ENCODE data around the gene MGAT4B. TPM values are rescaled to one million over a fixed set of nuclear protein-coding genes. Genes with fewer than 3 reads are reported as not detected.
"Not testable (repeated sequence)": the region's sequence is repeated elsewhere in the genome, so short reads cannot be mapped to it uniquely, and the experiment has no call there.

Gene MGAT4B
- total RNA-seq, 3 donors from 2014 or later, result 43.6 to 63.7 (median 54.5) TPM

DNA sequence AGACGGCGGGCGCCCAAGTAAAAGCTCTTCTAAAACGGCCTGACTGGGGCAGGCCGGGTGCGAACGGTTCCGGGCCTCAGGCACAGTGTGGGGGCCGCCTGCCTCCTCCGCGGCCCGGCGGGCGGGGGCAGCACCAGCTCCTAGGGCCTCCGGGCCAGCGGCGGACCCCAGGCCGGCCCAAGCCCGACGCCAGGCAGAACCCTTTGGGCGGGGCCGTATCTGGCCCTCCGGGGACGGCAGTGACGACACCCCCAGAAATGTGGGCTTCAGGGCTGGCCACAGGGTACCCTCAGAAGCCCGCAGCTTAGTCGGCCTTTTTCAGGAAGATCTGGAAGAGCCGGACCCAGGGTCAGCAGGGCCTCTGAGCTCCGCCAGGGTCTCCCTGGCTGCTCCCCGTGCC, 8.9 kb downstream of the MGAT4B start:
- no peak for DNase-seq
- no peak for ATAC-seq
- Mint-ChIP-seq H3K9me3 (no peaks in the 10 kb centered on the region), H3K4me1 (ENCODE audit: low read depth) (peaks cover 37% of the 10 kb centered on the region), H3K36me3 (ENCODE audit: insufficient read depth) (peaks cover 10% of the 10 kb centered on the region), H3K27me3 (ENCODE audit: low read depth) (no peaks in the 10 kb centered on the region), H3K4me3 (no peak overlapping the region)

DNA sequence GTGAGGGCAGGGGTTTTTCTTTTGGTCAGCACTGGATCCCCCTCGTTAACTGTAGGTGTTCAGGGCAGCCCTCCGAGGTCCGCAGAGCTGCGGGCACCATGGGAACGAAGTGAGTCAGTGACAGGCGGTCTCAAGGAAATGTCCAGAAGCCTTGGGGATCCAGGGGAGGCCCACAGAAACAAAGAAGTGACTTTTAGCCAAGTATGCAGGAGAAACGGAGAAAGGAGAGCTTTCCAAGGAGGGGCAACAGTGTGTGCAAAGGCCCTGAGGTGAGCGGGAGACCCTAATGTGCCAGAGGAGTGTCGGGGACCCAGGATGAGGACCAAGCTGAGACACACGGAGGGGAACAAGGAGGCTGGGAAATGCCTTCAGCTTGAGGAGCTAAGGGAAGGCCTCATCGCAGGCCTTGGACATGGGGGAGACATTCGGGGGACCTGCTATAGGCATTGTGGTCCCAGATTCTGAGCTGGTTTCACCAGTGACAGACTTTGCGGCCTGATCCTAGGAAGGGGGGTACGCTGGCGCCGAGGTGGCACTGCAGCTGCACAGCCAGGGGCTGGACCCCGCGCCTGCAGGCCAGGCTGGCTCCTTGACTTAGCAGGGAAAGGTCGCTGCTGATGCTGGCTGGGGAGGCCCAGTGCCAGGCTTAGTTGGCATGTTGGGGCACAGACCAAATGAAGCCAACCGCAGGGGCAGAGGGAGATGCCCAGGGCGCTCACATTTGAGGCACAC, 9.6 kb downstream of the MGAT4B start:
- H3K9me3 Mint-ChIP-seq, result no peaks in the 10 kb centered on the region
- no peak for DNase-seq
- no peak for ATAC-seq
- peaks cover 31% of the 10 kb centered on the region for H3K4me1 Mint-ChIP-seq (ENCODE audit: low read depth)
- H3K4me3 Mint-ChIP-seq, result peak overlapping the region; percentile 56
- H3K27me3 Mint-ChIP-seq (ENCODE audit: low read depth), result no peaks in the 10 kb centered on the region
- peaks cover 10% of the 10 kb centered on the region for H3K36me3 Mint-ChIP-seq (ENCODE audit: insufficient read depth)

DNA sequence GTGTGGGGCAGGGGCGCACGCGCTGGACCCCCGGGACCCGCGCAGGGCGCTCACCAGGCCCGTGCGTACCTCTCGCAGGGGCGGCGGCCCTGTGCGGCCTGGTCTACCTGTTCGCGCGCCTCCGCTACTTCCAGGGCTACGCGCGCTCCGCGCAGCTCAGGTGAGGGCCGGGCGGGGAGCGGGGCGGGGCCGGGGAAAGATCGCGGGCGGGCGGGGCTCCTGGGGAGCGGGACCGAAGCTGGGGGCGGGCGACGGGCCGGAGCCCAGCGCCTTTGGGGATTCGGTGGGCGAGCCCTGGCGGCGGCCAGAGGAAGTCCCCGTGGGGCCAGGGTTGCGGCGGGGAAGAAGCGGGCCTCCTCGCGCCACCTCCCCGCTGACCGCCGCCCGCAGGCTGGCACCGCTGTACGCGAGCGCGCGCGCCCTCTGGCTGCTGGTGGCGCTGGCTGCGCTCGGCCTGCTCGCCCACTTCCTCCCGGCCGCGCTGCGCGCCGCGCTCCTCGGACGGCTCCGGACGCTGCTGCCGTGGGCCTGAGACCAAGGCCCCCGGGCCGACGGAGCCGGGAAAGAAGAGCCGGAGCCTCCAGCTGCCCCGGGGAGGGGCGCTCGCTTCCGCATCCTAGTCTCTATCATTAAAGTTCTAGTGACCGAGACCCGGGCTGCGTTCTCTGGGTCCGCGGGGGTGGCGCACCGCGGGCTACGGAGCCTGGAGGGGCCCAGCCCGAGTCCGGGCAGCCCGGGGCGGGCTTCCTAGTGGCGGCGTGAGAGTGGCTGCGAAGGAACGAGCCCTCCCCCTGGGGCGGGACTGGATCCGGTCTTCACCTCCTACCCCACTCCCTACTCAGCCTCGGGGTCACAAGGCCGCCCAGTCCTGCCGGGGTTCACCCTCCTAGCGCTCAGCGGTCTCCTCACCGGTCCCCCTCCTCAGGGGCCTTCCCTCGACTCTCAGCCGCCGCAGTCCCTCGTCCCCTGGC, 10.5 kb downstream of the MGAT4B start:
- peak overlapping the region; percentile 56 for H3K4me3 Mint-ChIP-seq
- DNase-seq, result peak; percentile 62
- H3K9me3 Mint-ChIP-seq, result no peaks in the 10 kb centered on the region
- H3K27me3 Mint-ChIP-seq (ENCODE audit: low read depth), result no peaks in the 10 kb centered on the region
- ATAC-seq, result peak; percentile 74 to 78
- H3K4me1 Mint-ChIP-seq (ENCODE audit: low read depth), result peaks cover 27% of the 10 kb centered on the region
- peaks cover 8% of the 10 kb centered on the region for H3K36me3 Mint-ChIP-seq (ENCODE audit: insufficient read depth)

DNA sequence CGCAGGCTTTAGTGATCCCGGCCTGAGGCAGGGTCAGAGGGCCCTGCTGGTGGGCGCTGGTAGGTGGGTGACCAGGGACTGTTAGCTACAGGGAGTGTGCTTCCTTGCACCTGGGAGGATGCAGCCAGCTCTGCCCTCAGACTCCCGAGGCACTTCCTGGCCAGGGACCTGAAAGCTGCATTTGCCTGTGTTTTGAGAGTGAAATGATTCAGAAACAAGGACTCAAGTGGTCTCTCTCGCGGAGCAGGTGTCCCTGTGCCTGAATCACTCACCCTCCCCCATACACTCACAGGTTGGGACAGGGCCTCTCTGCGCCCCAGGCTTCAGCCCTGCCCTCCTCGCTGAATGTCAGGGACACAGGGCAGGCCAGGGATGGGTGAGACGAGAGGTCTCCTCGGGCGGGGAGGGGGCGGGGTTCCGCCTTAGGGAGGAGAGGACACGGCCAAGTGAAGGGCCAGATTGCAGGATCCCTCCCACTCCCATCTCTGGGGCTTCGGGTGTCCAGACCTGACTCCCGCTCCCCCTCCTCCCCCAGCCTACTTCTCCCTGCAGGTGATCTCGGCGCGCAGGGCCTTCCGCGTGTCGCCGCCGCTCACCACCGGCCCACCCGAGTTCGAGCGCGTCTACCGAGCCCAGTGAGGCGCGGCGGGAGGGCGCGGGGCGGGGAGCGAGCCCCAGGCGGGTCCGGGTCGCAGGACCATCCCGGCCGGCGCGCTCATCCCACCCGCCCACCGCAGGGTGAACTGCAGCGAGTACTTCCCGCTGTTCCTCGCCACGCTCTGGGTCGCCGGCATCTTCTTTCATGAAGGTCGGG, 11.4 kb downstream of the MGAT4B start:
- ATAC-seq (peak; percentile 4 to 5), DNase-seq (no peak)
- Mint-ChIP-seq H3K4me3 (peak overlapping the region; percentile 50), H3K36me3 (ENCODE audit: insufficient read depth) (peaks cover 8% of the 10 kb centered on the region), H3K27me3 (ENCODE audit: low read depth) (no peaks in the 10 kb centered on the region), H3K4me1 (ENCODE audit: low read depth) (peaks cover 27% of the 10 kb centered on the region), H3K9me3 (no peaks in the 10 kb centered on the region)

DNA sequence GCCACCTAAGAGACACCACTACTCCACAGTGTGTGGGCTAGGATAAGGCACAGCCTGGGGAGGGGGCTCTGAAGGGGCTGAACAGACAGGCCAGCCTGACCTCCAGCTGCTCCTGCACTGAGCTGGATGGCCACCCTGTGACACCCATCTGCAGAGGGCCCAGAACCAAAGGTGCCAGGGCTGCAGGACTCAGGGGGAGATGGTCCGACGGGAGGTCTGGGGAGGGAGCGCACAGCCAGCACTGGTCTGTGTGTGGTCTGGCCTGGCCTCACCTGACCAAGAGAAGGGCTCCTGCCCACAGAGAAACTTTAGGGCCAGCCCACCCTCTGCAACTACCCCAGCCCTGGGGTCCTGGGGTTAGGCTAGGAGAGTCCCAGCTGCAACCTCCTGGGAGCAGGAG, 12.1 kb downstream of the MGAT4B start:
- Mint-ChIP-seq H3K4me1 (ENCODE audit: low read depth) (peaks cover 27% of the 10 kb centered on the region), H3K9me3 (no peaks in the 10 kb centered on the region), H3K4me3 (peak overlapping the region; percentile 50), H3K27me3 (ENCODE audit: low read depth) (no peaks in the 10 kb centered on the region), H3K36me3 (ENCODE audit: insufficient read depth) (peaks cover 4% of the 10 kb centered on the region)
- DNase-seq, result no peak
- ATAC-seq, result no peak

DNA sequence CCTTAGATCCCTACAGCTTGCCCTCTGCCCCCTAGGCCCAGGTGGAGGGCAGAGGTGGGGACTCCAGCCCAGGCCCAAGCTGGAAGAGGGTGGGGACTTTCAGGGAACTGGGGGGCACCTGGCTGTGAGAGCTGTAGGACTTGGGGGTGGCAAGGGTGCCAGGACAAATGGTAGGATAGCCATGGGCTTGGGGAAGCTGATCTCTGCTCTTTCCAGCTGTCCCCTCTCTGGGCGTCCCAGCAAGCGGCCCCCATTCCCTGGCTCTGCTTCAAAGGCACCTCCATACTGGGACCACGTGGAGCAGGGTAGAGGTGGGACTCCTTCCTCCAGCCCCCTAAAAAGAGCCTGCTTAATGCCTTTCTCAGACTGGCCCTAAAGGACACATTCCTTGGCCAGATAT, 12.5 kb downstream of the MGAT4B start:
- H3K4me3 Mint-ChIP-seq, result no peak overlapping the region
- H3K9me3 Mint-ChIP-seq, result no peaks in the 10 kb centered on the region
- DNase-seq (no peak), ATAC-seq (no peak)
- H3K4me1 Mint-ChIP-seq (ENCODE audit: low read depth), result peaks cover 27% of the 10 kb centered on the region
- H3K36me3 Mint-ChIP-seq (ENCODE audit: insufficient read depth), result peaks cover under 1% of the 10 kb centered on the region
- no peaks in the 10 kb centered on the region for H3K27me3 Mint-ChIP-seq (ENCODE audit: low read depth)

DNA sequence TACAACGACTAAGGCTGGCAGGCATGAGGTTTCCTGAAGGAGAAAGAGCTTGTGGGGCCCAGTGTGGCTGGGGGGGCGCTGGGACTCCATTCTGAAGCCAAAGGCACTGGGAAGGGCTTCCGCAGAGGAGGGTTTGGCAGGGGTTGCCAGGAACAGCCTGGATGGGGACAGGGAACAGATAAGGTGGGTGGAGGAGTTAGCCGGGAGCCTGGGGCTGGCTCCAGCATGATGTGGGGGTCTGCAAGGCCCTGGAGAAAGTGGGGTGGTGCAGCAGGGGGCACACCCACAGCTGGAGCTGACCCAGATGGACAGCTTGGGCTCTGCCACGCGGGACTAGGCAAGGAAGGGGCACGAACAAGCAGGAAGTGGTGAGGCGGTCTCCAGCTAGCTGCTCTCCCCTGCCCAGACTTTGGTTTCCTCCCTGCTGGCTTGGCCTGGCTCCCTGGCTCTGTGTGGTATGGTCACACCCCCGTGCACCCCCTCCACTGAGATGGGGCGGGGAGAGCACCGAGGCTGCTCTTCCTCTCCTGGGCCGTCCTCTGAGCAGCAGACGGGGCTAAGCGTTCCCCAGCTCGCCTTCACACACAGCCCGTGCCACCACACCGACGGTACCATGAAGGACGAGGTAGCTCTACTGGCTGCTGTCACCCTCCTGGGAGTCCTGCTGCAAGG, 13.1 kb downstream of the MGAT4B start, which contains the start of gene LTC4S:
Gene LTC4S (plus strand): TSS at position 519 of the 672 bp plus-strand sequence. CDS start 95 bp downstream, at position 614.
- Mint-ChIP-seq H3K27me3 (ENCODE audit: low read depth) (no peaks in the 10 kb centered on the region), H3K4me3 (peak within 1 kb of the TSS; percentile 50), H3K4me1 (ENCODE audit: low read depth) (peaks cover 27% of the 10 kb centered on the region), H3K9me3 (no peaks in the 10 kb centered on the region), H3K36me3 (ENCODE audit: insufficient read depth) (no peaks in the 10 kb centered on the region)
- DNase-seq, result no peak
- ATAC-seq, result peak; percentile 16 to 23

DNA sequence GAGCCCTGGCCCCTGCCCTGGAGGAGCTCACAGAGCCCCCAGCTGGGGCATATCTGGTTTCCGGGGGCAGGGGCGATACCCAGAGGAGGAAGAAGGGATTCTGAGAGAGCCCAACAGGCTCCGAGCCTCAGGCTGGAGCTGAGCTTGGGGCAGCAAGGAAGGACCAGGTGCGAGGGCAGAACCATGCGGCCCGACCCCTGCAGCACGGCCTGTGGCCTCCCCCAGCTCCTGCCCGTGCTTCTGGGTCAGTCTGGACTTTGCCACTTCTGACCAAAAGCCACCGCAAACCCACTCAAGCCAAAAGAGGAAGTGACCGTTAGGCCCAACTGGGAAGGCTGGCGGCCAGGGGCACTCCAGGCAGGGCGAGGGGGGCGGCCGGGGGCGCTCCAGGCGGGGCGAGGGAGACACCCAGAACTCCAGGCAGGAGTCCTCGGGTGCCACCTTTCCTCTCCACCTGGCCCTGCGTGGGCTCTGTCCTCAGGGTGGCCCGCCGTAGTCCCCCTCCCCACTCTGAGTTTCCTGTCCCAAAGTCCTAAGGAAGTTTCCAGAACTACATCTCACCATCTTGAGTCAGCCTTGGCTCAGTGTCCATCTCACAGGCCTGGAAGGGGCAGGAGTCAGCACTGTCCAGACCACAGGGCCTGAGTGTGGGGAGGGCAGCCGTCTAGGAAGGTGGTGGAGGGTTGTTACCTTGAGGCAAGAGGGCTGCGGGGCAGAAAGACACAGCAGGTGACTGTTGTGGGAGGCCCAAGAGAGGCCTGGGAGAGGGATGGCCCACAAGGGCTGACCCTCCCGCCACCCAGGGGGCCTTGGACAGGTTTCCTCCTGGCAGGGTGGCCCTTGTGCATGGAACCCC, 13.8 kb downstream of the MGAT4B start:
- ATAC-seq, result no peak
- Mint-ChIP-seq H3K27me3 (ENCODE audit: low read depth) (no peaks in the 10 kb centered on the region), H3K4me3 (no peak overlapping the region), H3K36me3 (ENCODE audit: insufficient read depth) (no peaks in the 10 kb centered on the region), H3K4me1 (ENCODE audit: low read depth) (peaks cover 27% of the 10 kb centered on the region), H3K9me3 (no peaks in the 10 kb centered on the region)
- no peak for DNase-seq

DNA sequence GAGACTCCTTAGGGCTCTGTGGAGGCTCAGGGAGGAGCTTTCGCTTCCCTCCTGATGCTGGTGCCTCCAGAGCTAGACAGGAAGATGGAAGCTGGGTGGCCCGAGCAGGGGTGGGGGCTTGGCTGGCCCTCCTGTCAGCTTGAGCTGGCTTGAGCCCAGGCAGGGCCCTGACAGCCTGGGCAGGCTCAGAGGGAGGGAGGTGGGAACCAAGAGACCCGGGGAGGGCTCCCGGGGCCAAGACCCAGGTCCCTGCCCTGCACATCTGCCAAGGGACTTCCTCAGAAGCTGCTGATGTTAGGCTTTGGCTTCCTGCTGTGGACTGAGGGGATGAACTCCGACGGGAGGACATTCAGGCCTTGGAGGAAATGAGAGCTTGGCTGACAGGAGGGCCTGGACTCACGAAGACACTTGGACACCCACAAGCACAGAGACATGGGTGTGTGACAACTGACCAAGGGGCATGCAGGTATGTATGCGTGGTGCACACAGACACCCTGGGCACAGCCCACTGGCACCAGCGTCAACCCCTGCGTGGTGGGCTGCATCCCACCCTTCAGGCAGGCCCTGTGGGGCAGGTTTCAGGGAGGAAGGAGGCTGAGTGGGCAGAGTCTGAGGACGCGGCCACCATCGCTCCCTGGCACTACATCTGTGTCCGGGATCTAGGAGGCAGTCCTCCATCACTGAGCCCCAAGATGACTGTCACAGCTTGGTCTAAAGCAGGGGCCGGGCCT, 14.6 kb downstream of the MGAT4B start:
- H3K9me3 Mint-ChIP-seq, result no peaks in the 10 kb centered on the region
- ATAC-seq (no peak), DNase-seq (no peak)
- H3K36me3 Mint-ChIP-seq (ENCODE audit: insufficient read depth), result no peaks in the 10 kb centered on the region
- H3K4me1 Mint-ChIP-seq (ENCODE audit: low read depth), result peaks cover 26% of the 10 kb centered on the region
- H3K4me3 Mint-ChIP-seq, result no peak overlapping the region
- H3K27me3 Mint-ChIP-seq (ENCODE audit: low read depth), result no peaks in the 10 kb centered on the region

DNA sequence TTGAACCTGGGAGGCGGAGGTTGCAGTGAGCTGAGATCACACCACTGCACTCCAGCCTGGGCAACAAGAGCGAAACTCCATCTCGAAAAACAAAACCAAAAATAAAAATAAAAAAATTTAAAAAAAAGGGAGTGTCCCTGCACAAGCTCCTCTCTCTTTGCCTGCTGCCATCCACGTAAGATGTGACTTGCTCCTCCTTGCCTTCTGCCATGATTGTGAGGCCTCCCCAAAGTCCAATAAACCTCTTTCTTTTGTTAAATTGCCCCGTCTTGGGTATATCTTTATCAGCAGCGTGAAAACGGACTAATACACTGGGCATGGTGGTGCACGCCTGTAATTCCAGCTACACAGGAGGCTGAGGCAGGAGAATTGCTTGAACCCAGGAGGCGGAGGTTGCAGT, 17.4 kb downstream of the MGAT4B start:
- DNase-seq; H3K4me3 Mint-ChIP-seq; H3K36me3 Mint-ChIP-seq (ENCODE audit: insufficient read depth); H3K27me3 Mint-ChIP-seq (ENCODE audit: low read depth); ATAC-seq; H3K9me3 Mint-ChIP-seq: not testable (repeated sequence)
- H3K4me1 Mint-ChIP-seq (ENCODE audit: low read depth), result peaks cover 12% of the 10 kb centered on the region

DNA sequence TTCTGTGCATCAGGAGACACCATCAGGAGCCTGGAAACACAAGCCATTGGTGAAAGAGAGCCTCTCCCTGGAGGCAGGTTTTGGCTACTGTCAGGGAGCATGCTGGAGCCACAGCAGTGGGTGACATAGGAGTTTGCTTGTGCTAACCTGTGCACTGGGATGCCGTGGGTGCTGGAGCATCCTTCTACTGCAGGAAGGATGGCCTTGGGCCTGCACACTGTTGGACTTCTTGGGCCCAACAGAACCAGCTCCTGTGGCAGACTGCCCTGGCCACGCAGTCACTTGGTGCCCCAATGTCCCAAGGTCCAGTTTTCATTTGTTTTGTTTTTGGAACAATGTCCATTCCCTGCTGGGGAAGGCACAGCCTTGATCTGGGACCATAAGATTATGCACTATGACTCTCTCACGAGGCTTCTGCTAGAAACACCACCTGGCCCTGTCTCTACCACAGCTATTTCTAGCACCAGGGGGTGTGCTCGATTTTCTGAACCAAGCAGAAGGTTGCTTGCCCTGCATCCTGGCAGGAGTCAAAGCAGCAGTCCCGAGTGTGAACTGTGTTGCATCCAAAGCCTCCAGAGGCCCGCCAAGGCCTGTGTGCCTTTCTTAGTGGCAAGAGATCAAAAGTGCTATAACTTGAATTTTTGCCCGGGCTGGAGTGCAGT, 18.3 kb downstream of the MGAT4B start:
- Mint-ChIP-seq H3K36me3 (ENCODE audit: insufficient read depth) (no peaks in the 10 kb centered on the region), H3K4me1 (ENCODE audit: low read depth) (peaks cover 3% of the 10 kb centered on the region), H3K27me3 (ENCODE audit: low read depth) (no peaks in the 10 kb centered on the region), H3K4me3 (no peak overlapping the region), H3K9me3 (no peaks in the 10 kb centered on the region)
- no peak for ATAC-seq
- no peak for DNase-seq

DNA sequence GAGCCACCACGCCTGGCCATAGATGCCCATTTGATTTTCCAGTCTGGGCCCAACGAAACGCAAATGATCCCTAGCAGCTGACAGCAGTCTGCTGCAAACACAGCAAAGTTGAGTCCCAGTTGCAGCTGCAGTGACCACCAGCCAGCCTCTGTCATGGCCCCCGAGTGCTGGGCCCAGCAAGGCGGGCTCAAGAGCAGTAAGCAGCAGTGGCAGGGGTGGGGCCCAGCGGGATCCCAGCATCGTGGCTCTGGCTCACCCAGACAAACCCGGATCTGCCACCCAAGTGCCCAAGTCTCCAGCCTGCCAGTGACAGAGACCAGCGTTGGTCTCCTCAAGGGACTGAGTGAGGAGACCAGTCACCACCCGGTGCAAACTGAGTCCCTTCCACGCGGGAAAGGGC, 19.8 kb downstream of the MGAT4B start:
- DNase-seq, result no peak
- ATAC-seq, result no peak
- H3K27me3 Mint-ChIP-seq (ENCODE audit: low read depth), result no peaks in the 10 kb centered on the region
- no peaks in the 10 kb centered on the region for H3K4me1 Mint-ChIP-seq (ENCODE audit: low read depth)
- no peak overlapping the region for H3K4me3 Mint-ChIP-seq
- no peaks in the 10 kb centered on the region for H3K9me3 Mint-ChIP-seq
- no peaks in the 10 kb centered on the region for H3K36me3 Mint-ChIP-seq (ENCODE audit: insufficient read depth)
